ENCODE data around the gene KCNK16.
"Not testable (repeated sequence)": the region's sequence is repeated elsewhere in the genome, so short reads cannot be mapped to it uniquely, and the experiment has no call there.

KCNK16 gene

DNA sequence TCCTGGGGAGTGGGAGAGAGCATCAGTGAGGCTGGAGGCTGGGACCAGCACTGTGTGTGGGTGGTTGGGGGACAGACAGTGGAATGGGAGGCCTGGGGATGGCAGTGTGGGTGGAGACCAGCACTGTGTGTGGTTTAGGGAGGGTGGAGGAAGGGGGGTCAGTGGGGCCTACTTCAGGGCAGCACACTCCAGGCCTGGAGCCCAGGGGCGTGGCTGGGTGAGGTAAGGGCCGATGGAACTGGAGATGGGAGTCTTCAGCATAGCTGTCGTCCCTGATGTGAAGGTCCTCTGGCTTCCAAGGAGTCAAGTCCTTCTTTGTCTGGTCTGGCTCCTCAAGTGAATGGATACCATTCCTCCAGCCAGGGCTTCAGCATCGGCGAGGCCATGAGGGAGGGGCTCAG lies 26.9 kb downstream of the KCNK16 start:
- DNase-seq (ENCODE audit: low read depth): no peak
- H3K4me3 ChIP-seq (ENCODE audit: control insufficient read depth, low read depth, low read length): no peak overlapping the region
- TF ChIP-seq, protein P1, sequence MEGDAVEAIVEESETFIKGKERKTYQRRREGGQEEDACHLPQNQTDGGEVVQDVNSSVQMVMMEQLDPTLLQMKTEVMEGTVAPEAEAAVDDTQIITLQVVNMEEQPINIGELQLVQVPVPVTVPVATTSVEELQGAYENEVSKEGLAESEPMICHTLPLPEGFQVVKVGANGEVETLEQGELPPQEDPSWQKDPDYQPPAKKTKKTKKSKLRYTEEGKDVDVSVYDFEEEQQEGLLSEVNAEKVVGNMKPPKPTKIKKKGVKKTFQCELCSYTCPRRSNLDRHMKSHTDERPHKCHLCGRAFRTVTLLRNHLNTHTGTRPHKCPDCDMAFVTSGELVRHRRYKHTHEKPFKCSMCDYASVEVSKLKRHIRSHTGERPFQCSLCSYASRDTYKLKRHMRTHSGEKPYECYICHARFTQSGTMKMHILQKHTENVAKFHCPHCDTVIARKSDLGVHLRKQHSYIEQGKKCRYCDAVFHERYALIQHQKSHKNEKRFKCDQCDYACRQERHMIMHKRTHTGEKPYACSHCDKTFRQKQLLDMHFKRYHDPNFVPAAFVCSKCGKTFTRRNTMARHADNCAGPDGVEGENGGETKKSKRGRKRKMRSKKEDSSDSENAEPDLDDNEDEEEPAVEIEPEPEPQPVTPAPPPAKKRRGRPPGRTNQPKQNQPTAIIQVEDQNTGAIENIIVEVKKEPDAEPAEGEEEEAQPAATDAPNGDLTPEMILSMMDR (conservative IDR thresholded peaks at IDR 0.05; ENCODE audit: control insufficient read depth, insufficient read depth, low read depth, low read length): no peak

DNA sequence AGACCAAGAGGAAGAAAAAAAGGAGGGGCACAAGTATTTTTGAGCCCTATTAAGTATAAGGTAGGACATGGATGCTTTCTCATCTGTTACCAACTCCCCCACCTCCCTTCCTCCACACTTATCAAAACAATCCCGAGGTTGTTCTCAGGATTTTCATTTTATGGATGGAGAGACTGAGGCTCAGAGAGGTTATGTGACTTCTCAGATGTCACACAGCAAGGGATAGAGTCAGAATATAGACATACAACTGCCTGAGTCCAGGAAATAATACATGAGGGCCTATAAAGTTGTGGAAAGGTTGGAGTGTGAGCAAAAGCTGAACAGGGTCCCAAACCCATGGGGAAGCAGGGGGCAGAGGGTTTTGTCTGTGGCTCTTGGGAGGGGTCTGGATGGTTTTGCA lies 27.6 kb downstream of the KCNK16 start:
- TF ChIP-seq, protein P1 (conservative IDR thresholded peaks at IDR 0.05; ENCODE audit: control insufficient read depth, insufficient read depth, low read depth, low read length): no peak

DNA sequence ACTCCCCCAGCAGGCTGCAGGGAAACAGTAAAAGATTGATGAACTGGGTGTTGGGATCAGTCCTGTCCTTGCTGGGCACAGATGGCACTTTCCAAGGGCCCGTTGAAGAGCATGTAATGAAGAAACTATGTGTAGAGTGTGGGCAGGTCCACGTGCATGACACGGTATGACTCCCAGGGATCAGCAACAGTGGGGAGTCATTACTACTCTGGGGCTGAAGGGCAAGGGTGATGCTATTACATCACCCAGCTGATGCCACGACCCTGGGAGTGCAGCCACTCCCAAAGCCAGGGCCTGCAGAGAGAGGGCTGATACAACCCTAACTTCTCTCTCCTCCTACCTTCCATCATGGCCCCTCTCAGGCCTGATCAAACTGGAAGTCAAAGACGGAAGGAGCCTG lies 28.4 kb downstream of the KCNK16 start:
- TF ChIP-seq, protein P1 (conservative IDR thresholded peaks at IDR 0.05; ENCODE audit: control insufficient read depth, insufficient read depth, low read depth, low read length): no peak
- no peak for DNase-seq (ENCODE audit: low read depth)

More for the DNA sequence above, 27.6 kb downstream of the KCNK16 start:
- no peak for DNase-seq (ENCODE audit: low read depth)
- no peak overlapping the region for H3K4me3 ChIP-seq (ENCODE audit: control insufficient read depth, low read depth, low read length)

DNA sequence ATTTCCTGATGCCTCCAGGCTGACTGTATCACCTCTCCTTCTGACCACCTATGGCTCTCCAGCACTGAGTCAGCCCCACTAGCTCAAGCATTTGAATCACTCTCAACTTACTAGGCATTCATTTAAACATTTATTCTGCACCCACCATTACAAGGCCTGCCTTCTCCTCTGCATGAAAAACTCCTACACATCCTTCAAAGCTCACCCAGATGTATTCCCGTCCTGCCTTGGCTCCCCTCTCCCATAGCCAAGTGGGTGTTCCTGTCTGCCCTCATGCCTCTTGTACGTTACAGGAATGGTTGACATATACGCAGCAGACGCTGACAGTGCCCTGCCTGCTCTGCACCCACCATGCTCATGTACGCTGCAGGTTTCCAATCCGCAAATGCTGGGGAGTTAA lies 29.9 kb downstream of the KCNK16 start:
- TF ChIP-seq, protein P1 (conservative IDR thresholded peaks at IDR 0.05; ENCODE audit: control insufficient read depth, insufficient read depth, low read depth, low read length): no peak
- H3K4me3 ChIP-seq (ENCODE audit: control insufficient read depth, low read depth, low read length): no peak overlapping the region
- DNase-seq (ENCODE audit: low read depth): no peak

More for the DNA sequence above, 28.4 kb downstream of the KCNK16 start:
- no peak overlapping the region for H3K4me3 ChIP-seq (ENCODE audit: control insufficient read depth, low read depth, low read length)

DNA sequence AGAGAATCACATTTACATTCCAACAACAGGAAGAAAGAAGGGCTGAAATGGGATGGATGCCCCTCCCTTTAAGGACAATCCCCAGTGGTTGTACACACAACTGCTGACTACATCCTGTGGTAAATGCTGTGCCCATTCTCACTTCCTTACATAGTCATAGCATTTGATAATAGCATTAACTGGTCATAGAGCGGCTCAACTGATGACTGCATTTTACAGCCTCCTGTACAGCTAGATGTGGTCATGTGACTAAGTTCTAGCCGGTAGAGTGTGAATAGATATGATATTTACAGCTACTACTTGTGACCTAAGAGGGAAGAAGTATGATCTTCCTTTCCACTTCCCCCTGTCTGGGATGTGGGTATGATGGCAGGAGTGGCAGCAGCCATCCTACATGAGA lies 33.0 kb downstream of the KCNK16 start:
- H3K4me3 ChIP-seq (ENCODE audit: control insufficient read depth, low read depth, low read length): no peak overlapping the region
- TF ChIP-seq, protein P1 (conservative IDR thresholded peaks at IDR 0.05; ENCODE audit: control insufficient read depth, insufficient read depth, low read depth, low read length): no peak
- DNase-seq (ENCODE audit: low read depth): no peak

DNA sequence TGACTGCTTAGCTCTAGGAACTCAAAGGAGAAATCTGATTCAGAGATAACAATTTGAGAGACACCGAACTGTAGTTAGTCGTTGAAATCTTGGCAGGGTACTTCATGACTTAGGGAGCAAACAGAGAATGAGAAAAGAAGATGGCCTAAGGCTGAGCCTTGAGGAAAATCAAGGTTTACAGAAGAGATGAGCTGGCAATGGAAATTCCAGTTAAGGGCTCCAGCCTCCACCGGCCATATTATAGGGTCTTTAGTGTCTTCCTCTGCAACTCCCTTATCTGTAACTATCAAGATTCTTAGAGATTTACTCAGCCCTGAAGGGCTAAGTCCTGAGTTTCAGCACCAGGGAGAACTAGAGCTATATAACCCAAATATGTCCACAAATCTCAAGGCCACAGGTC lies 34.9 kb downstream of the KCNK16 start:
- DNase-seq (ENCODE audit: low read depth): no peak
- TF ChIP-seq, protein P1 (conservative IDR thresholded peaks at IDR 0.05; ENCODE audit: control insufficient read depth, insufficient read depth, low read depth, low read length): no peak
- no peak overlapping the region for H3K4me3 ChIP-seq (ENCODE audit: control insufficient read depth, low read depth, low read length)

DNA sequence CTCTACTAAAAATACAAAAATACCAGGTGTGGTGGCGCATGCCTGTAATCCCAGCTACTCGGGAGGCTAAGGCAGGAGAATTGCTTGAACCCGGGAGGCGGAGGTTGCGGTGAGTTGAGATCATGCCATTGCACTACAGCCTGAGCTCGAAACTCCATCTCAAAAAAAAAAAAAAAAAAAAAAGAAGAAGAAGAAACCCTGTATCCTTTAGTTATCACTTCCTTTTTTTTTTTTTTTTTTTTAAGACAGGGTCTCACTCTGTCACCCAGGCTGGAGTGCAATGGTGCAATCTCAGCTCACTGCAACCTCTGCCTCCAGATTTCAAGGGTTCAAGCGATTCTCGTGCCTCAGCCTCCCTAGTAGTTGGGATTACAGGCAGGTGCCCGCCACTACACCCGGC lies 35.9 kb downstream of the KCNK16 start:
- not testable (repeated sequence) for DNase-seq (ENCODE audit: low read depth); H3K4me3 ChIP-seq (ENCODE audit: control insufficient read depth, low read depth, low read length)
